ENCODE measurements around the gene WNT9A. TPM values are rescaled to one million over a fixed set of nuclear protein-coding genes. Genes with fewer than 3 reads are reported as not detected.

Gene WNT9A
- polyA plus RNA-seq, 3 donors, result not detected

- 96% methylated on average over 6 of the region's 9 CpGs for WGBS (ENCODE audit: insufficient coverage)
- H3K27ac Mint-ChIP-seq, result peak overlapping the region in 1 of 7 donors; percentile 20
Measured at GRCh38 chr1:227902641-227902990, 45.1 kb downstream of the WNT9A start.

GRCh38 chr1:227901906-227902640 is 45.7 kb downstream of the WNT9A start:
- 83% methylated on average over 7 of the region's 11 CpGs for WGBS (ENCODE audit: insufficient coverage)
- H3K4me3 ChIP-seq (replicated peaks in 1 of 3; ENCODE audit: low read depth in 2 of 3, low read length in 3 of 3), result no peak overlapping the region
- no peak overlapping the region for H3K9ac ChIP-seq (ENCODE audit: insufficient read depth, low read length, poor library complexity, severe bottlenecking)
- no peaks in the 10 kb centered on the region for H3K9me3 ChIP-seq (replicated peaks in 1 of 2; ENCODE audit: control insufficient read depth in 1 of 2, insufficient read depth in 1 of 2, low read length in 2 of 2)
- TF ChIP-seq CTCF (IDR thresholded peaks at IDR 0.05), result no peak
- H3K79me2 ChIP-seq (ENCODE audit: insufficient read depth, low read length), result no peaks in the 10 kb centered on the region
- no peak overlapping the region for H3K27ac ChIP-seq (ENCODE audit: low read depth in 1 of 2, low read length in 2 of 2)
- H3K4me1 Mint-ChIP-seq, result no peaks in the 10 kb centered on the region
- H3K4me3 Mint-ChIP-seq, result no peak overlapping the region
- no peaks in the 10 kb centered on the region for H3K27me3 ChIP-seq (ENCODE audit: control insufficient read depth in 2 of 2, insufficient read depth in 2 of 2, low read length in 2 of 2)
- intact Hi-C loops (cut with micrococcal nuclease), result no loop called here
- H3K27me3 Mint-ChIP-seq (ENCODE audit: low read depth in 3 of 3), result peaks cover 1 to 3% (median 1%) of the 10 kb centered on the region in 3 donors
- H3K27ac Mint-ChIP-seq, result no peak overlapping the region
- no peaks in the 10 kb centered on the region for H3K4me1 ChIP-seq (ENCODE audit: control insufficient read depth in 1 of 2, insufficient read depth in 2 of 2, low read length in 2 of 2)
- no peak overlapping the region for H2AFZ ChIP-seq (ENCODE audit: insufficient read depth, low read depth, low read length, poor library complexity, severe bottlenecking)
- H3K9me3 Mint-ChIP-seq, result peaks cover 0 to 2% (median 0%) of the 10 kb centered on the region in 7 donors
- no peaks in the 10 kb centered on the region for H4K20me1 ChIP-seq (ENCODE audit: insufficient read depth, low read length)
- H3K36me3 ChIP-seq (replicated peaks in 1 of 2; ENCODE audit: control insufficient read depth in 1 of 2, insufficient read depth in 2 of 2, low read length in 2 of 2), result no peaks in the 10 kb centered on the region
- H3K4me2 ChIP-seq (replicated peaks; ENCODE audit: extremely low read depth, low read length, poor library complexity, severe bottlenecking), result no peak overlapping the region
- no peak for DNase-seq
- H3K36me3 Mint-ChIP-seq, result no peaks in the 10 kb centered on the region

More at GRCh38 chr1:227902641-227902990, 45.1 kb downstream of the WNT9A start:
- intact Hi-C loops (cut with micrococcal nuclease), result no loop called here
- H3K9me3 ChIP-seq (replicated peaks in 1 of 2; ENCODE audit: control insufficient read depth in 1 of 2, insufficient read depth in 1 of 2, low read length in 2 of 2), result no peaks in the 10 kb centered on the region
- H4K20me1 ChIP-seq (ENCODE audit: insufficient read depth, low read length), result no peaks in the 10 kb centered on the region
- H3K27ac ChIP-seq (ENCODE audit: low read depth in 1 of 2, low read length in 2 of 2), result no peak overlapping the region
- H3K4me1 ChIP-seq (ENCODE audit: control insufficient read depth in 1 of 2, insufficient read depth in 2 of 2, low read length in 2 of 2), result no peaks in the 10 kb centered on the region
- H3K79me2 ChIP-seq (ENCODE audit: insufficient read depth, low read length), result no peaks in the 10 kb centered on the region
- TF ChIP-seq CTCF (IDR thresholded peaks at IDR 0.05), result no peak
- no peak overlapping the region for H3K4me3 Mint-ChIP-seq
- H3K36me3 ChIP-seq (replicated peaks in 1 of 2; ENCODE audit: control insufficient read depth in 1 of 2, insufficient read depth in 2 of 2, low read length in 2 of 2), result no peaks in the 10 kb centered on the region
- no peak for DNase-seq
- H3K36me3 Mint-ChIP-seq, result no peaks in the 10 kb centered on the region
- no peaks in the 10 kb centered on the region for H3K4me1 Mint-ChIP-seq
- no peak overlapping the region for H3K4me2 ChIP-seq (replicated peaks; ENCODE audit: extremely low read depth, low read length, poor library complexity, severe bottlenecking)
- H3K27me3 Mint-ChIP-seq (ENCODE audit: low read depth in 3 of 3), result peaks cover 1 to 3% (median 1%) of the 10 kb centered on the region in 3 donors
- no peak overlapping the region for H3K4me3 ChIP-seq (replicated peaks in 1 of 3; ENCODE audit: low read depth in 2 of 3, low read length in 3 of 3)
- H3K9me3 Mint-ChIP-seq, result peaks cover 0 to 2% (median 0%) of the 10 kb centered on the region in 7 donors
- H2AFZ ChIP-seq (ENCODE audit: insufficient read depth, low read depth, low read length, poor library complexity, severe bottlenecking), result no peak overlapping the region
- no peak overlapping the region for H3K9ac ChIP-seq (ENCODE audit: insufficient read depth, low read length, poor library complexity, severe bottlenecking)
- H3K27me3 ChIP-seq (ENCODE audit: control insufficient read depth in 2 of 2, insufficient read depth in 2 of 2, low read length in 2 of 2), result no peaks in the 10 kb centered on the region

All from CD14-positive monocyte (primary cell).